ENCODE results near the gene PRRG1.
"Not testable (repeated sequence)": the region's sequence is repeated elsewhere in the genome, so short reads cannot be mapped to it uniquely, and the experiment has no call there.

Gene PRRG1

DNA sequence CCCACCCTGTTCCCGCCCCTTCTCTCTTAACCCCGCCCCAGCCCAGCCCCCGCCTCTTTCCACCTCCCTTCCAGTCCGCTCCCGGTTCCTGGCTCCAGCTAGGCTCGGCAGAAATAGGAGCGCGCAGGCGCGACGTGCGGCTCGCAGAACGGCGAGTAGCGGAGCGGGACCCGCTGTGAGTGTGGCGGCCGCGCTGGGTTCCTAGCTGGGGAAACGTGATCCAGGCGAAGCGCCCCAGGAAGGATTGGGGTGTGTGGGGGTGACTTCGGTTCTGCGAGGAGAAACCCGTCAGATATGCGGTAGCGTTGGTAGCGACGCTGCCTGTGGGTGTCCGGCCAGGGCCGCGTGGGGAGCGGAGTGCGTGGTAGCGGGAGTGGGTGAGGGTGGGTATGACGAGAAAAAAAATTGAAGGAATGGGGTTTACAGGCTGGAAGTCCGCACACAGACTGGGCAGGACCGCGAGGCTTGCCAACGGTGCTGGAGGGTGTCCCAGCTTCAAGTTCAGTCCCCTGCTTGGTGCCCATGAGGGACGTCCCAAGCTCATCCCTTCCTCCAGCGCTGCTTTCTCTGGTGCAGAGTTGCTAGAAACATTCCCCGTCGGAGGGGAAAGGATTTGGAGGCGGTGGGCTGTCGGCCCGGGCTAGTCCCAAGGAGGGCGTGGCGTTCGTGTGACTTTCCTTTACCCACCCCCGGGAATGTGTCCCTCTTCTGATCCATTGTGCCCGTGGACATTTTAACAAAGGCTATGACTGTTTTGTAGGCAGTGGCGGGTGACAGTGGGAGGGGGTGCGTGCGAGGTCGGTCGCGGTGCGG is at the start of gene PRRG1:
Gene PRRG1, plus strand, starts transcription at position 144 of the 813 bp plus-strand sequence. CDS start 56,886 bp downstream, outside the sequence.
- peak; percentile 89 for DNase-seq (ENCODE audit: low read depth, low spot score)

DNA sequence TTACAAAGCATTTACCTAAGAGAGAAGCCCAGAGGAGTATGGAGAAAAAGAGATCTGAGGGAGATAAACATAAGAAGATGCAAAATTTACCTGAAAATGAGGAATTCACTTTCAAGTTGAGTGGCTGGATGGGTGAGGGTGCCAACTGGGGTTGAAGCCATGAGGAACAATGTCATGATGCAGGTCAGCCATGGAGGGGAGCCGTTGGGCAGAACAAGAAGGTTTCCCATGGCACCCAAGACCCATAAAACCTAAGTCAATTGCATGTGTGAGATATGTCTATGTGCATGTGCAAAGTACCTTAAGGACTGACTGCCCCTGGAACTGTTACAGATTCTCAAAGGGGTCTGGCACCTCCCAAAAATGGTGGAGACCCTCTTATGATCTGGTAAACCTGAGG is 46.6 kb upstream of the PRRG1 start:
- peak; percentile 4 for DNase-seq (ENCODE audit: low read depth, low spot score)

DNA sequence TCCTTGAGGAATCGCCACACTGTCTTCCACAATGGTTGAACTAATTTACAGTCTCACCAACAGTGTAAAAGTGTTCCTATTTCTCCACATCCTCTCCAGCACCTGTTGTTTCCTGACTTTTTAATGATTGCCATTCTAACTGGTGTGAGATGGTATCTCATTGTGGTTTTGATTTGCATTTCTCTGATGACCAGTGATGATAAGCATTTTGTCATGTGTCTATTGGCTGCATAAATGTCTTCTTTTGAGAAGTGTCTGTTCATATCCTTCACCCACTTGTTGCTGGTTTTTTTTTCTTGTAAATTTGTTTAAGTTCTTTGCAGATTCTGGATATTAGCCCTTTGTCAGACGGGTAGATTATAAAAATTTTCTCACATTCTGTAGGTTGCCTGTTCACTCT is 43.9 kb upstream of the PRRG1 start:
- DNase-seq (ENCODE audit: low read depth, low spot score): not testable (repeated sequence)

DNA sequence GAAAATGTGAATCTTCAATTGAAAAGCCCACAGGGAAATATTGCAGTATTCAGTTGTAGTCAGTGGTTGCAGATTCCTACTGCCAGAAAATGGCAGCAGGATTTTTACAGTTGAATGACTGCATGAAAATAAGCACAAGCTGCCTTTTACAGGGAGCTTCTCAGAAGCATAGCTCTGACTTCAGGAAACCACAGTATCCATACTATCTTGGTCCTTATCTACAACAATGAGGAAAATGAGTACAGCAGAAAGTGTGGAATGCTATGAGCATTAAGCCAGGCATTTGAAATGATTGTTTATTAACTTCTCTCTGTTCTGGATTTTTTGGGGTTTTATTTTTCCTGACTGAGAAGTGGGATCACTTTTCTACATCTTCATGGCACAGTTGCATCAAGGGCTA is 34.6 kb upstream of the PRRG1 start:
- DNase-seq (ENCODE audit: low read depth, low spot score): peak; percentile 20

DNA sequence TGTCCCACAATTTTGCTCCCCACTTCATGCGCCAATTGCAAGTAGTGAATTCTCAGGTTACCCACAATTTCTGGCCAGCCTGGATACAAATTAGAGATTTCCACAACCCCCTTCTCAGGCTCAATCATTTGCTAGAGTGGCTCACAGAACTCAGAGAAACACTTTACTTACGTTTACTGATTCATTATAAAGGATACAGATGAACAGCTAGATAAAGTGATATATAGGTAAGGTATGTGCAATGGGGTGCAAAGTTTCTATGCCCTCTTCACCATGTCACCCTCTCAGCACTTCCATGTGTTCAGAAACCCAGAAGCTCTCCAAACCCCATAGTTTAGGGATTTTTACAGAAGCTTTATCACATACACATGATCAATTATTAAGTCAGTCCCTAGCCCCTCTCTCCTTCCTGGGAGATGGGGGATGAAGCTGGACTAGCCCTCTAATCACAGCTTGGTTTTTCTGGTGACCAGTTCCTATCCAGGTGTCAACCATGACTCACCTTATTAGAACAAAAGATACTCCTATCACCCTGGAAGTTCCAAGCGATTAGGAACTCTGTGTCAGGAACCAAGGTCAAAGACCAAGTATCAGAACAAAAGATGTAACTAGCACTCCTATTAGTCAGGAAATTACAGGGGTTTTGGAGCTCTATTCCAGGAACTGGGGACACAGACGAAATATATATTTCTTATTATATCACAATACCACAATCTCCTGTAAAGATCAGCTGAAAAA is 33.5 kb upstream of the PRRG1 start:
- no peak for DNase-seq (ENCODE audit: low read depth, low spot score)

DNA sequence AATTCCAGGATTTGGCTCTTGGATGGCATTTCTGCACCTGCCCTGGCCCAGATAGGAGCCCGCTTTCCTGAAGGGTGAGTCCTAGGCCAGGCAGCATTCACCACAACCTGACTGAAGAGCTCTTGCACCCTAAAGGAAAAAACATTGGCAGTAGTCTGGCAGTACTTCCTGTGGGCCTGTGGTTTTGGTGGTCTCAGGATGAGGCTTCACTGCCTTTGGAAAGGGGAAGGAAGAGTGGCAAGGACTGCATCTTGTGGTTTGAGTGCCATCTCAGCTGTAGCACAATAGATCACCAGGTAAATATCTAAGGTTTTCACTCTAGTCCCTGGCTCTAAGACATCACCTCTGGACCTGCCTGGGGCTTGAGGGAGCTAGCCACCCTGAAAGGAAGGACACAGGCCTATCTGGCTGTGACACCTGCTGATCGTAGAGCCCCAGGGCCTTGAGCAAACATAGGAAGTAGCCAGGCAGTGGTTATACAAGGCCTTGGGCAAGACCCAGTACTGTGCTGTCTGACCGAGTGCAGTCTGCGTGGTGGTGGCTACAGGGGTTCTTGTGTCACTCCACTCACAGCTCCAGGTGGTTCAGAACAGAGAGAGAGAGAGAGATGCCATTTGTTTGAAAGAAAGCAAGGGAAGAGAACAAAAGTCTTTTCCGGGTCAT is 28.5 kb upstream of the PRRG1 start:
- no peak for DNase-seq (ENCODE audit: low read depth, low spot score)

DNA sequence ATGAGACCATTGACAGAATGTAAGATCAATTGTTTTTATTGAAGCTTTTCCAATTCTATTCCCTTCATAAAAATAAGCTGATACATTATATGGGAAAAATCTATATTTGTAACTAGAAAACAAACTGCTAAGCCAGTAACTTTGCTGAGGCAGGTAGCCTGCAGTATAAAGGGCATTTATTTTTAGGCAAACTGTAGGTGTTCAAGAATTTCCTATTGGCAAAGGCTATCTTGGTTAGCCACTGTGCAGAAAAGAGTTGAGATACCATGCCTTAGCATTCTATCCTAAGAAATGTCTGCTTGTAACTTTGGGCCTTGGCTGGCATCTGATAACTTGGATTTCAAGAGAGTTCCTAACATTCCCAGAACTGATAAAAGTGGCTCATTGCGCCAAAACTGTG is 18.5 kb upstream of the PRRG1 start:
- DNase-seq (ENCODE audit: low read depth, low spot score): no peak

DNA sequence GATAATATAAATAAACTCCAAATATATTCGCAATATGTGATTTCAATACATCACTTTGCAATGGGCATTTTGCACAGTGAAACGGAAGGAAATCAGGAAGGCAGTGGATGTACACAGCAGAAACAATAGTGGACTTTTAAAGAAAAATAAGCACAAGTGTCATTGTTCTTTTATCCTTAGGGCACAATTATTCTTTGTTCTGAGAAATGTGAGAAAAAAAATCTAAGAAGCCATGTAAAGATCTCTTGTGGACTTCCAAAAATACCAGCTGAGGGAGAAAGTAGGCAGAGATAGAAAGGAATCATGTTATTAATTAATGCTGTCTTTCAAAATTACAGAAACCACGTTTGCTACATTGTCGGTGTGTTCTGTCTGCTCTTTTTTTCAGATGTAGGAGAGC is 17.6 kb upstream of the PRRG1 start:
- no peak for DNase-seq (ENCODE audit: low read depth, low spot score)

DNA sequence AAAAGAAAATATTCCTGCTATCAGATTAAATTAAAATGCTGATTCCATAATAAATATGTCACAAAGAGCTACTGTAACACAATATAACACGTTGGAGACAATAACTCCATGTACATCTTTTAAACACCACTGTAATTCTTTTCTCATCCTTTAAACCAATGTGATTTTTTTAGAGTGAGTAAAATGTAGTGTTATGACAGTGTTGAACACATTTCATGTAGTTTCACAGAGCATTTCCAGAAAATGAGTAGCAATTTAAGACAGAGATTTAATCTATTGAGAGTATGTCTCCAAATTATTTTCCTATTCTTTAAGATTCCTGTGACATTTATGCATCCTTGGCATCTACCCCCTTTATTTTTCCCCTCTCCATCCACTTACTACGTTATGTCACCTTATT is 17.1 kb upstream of the PRRG1 start:
- DNase-seq (ENCODE audit: low read depth, low spot score): no peak

DNA sequence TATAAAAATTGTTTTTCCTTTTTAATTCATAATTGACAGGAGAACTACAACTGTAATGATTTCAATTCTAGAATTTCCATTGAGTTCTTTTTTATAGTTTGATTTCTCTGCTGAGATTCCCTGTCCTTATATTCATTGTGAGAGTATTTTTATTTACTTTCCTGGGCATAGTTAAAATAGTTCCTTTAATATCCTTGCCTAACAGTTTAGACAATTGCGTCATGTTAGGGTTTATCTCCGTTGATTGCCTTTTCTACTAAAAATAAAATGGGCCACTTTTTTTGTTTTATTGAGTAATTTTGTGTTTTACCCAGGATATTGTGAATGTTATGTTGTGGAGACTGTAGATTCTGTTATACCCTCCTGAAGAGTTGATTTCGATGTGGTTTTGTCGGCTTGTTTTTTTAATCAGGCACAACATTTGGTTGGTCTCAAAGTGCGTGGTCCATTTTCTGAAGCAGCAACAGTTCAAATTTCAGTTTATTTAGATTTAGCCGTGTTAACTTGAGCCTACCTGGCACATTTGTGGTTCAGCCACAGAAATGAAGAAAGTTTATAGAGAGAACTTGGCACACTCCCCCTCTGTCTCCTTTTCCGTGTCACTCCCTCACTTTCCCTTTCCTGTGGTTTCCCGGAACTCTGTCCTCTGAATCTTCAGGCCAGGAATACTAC is 16.0 kb upstream of the PRRG1 start:
- no peak for DNase-seq (ENCODE audit: low read depth, low spot score)

DNA sequence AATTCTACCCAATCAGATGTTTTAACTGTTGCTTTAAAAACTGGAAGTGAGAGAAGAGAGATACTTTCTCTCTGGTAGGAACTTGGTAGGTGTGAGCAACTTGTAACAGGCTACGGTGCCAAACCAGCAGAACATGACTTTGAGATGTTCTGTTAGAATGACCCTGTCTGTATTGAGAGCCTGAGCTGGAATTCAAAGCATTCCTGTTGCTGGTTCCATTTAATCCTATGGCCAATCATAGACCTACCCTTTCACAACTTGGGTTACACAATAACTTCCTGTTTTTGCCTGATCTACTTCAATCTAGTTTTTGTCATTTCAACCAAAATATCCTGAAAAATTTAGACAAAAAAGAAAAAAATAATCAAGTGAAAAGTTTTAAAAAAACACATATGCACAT is 1.7 kb upstream of the PRRG1 start:
- DNase-seq (ENCODE audit: low read depth, low spot score): peak; percentile 8

DNA sequence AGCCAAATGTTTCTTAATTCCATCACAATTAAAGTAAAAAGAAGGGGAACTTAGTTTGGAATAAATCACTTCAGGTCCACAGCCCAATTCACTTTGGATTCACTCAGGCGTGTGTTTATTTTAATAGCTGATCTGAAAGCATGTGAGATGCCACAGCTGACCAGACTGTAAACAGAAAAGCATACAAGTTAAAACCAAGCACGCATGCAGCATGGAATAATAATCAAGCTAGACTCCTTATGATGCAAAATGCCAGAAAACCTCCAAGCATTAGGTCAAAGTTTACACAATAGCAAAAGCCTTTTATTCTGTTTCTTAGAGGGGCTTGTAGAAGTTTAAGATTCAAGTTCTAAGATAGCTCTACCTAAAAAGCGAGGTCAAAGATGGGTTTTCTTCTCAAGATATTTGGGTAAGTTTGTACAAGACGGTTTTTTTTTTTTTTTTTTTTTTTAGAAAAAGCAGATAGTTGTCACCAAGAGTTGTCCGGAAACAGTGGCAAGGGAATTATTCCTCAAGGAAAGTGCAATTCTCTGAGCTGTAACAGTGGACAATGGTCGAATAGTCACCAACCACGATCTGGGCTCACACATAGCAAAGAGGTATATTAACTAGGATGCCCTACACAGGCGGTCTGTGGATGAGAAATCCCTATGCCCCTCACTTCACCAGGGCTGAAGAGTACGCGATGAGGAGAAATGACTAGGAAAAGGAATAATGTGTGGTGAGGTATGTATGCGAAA is 763 bp upstream of the PRRG1 start:
- DNase-seq (ENCODE audit: low read depth, low spot score): peak; percentile 51

DNA sequence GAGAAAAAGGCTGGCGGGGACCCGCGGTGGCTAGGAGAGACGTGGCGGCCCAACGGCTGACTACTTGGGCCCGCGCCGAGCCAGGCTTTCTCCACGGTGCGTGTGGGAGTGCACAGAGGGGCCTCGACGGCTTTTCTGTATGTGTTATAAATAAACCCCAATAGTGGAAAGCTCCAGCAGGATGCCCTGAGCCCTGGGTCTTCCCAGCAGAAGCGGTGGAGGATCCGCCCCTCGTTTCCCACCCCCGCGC is 268 bp upstream of the PRRG1 start:
- no peak for DNase-seq (ENCODE audit: low read depth, low spot score)

DNA sequence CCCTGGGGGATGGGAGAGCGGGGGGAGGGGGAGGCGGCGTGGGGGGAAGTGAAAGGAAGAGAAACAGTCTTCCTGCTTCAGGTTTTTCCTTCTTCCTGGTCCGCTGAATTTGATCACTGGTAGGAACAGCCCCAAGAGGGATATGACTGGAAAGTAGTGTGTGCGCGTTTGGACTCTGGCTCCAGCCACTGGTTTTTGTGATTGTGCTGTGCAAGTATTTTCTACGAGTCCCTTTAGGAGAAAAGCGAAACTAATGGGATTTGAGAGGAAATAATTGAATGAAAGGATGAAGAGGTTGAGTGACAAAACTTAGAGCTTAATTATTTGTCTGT is 836 bp downstream of the PRRG1 start:
- peak; percentile 28 for DNase-seq (ENCODE audit: low read depth, low spot score)

DNA sequence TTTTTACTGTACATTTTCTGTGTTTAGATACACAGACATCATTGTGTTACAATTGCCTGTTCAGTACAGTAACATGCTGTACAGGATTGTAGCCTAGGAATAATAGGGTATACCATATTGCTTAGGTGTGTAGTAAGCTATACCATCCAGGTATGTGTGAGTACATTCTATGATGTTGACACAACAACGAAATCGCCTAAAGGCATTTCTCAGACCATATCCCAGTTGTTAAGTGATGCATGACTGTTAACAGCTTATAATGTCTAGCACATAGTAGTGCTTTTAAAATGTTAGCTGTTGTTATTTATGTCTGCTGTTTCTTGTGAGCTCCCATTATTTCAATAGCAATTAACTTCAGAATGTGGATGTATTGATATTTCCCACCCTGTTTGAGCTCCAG is 4.5 kb downstream of the PRRG1 start:
- DNase-seq (ENCODE audit: low read depth, low spot score): no peak

DNA sequence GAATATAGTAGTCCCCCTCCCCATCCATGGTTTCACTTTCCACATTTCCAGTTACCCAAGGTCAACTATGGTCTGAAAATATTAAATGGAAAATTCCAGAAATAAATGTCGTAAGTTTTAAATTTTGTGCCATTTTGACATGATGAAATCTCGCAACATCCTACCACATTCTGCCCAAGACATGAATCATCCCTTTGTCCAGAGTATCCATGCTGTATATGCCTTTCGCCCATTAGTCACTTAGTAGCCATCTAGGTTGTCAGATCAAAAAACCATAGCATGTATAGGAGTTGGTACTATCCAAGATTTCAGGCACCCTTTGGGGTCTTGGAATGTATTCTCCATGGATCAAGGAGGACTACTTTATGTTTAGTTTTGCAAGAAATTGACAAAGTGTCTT is 8.3 kb downstream of the PRRG1 start:
- no peak for DNase-seq (ENCODE audit: low read depth, low spot score)

DNA sequence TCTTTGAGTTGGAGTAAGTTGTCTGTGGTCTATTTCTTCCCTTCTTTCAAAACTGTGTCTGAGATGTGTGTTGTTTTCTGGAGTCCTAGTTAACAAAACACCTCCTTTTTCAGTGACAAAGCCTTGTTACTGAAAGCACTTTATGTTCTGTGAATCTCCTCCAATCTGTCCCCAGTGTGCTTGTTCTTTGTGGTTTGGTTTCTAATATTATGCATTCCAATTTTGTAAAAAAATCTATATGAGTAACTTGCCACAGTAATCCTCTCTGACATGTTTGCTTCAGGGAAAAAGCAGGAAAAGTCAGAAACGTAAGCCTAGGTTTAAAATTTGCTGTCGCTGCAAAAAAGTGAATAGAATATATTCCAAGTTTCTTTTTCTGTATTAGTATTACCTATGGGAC is 12.4 kb downstream of the PRRG1 start:
- DNase-seq (ENCODE audit: low read depth, low spot score): peak; percentile 9

DNA sequence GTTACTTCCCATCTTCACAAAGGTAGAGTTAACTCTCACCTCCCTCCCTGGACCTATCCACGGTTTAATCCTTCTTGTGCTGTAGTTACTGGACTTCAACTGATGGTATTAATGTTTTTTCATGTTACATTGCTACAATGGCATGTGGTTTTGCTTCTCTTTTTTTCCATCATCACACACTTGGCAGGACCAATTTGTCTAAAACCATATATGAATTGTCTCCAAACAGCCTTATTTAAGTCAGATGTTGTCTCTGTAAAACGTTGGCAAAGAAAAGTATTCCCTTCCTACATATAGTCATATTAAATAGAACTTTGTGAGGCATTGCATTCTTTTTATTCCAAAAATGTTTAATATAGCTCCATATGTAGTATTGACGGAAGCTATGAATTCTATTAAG is 15.5 kb downstream of the PRRG1 start:
- DNase-seq (ENCODE audit: low read depth, low spot score): no peak

DNA sequence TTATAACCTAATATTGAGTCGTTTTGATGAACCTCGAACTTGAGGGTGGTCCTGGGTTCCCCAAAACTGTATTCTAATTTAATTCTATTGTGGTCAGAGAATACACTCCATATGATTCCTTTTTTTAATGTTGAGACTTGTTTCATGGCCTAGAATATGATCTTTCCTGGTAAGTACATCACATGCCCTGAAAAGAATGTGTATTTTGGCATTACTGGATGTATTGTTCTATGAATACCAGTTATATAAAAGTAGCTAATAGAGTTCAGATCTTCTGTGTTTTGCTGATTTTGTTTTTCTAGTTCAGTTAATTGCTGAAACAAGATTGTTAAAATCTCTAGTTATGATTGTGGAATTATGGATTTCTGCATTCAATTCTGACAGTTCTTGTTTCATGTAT is 18.8 kb downstream of the PRRG1 start:
- no peak for DNase-seq (ENCODE audit: low read depth, low spot score)

DNA sequence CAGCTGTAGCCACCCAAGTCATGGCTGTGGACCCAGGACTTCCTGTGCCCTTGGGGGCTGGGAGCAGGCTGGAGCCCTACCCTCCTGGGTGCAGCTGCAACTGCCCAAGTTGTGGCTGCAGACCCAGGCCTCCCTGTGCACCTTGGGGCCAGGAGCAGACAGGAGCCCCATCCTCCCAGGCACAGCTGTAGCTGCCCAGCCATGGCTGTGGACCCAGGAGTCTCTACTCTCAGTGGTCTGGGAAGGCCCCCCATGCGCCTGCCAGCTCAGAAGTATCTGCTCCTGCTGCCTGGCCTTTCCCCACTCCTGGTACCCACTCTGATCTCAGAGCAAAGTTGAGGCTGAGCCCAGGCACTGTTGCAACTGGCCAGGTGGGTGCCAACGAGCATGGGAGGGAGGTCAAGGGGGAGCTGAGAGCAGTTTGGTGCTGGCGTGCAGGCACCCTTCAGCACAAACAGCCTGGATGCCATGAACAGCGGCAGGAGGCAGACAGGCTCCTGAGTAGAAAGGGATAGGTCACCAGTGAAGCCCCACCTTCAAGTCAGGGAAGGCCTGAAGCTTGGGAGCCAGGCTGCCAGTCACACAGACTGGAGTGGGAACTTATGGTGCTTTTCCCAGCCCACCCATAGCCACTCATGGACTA is 21.5 kb downstream of the PRRG1 start:
- no peak for DNase-seq (ENCODE audit: low read depth, low spot score)

DNA sequence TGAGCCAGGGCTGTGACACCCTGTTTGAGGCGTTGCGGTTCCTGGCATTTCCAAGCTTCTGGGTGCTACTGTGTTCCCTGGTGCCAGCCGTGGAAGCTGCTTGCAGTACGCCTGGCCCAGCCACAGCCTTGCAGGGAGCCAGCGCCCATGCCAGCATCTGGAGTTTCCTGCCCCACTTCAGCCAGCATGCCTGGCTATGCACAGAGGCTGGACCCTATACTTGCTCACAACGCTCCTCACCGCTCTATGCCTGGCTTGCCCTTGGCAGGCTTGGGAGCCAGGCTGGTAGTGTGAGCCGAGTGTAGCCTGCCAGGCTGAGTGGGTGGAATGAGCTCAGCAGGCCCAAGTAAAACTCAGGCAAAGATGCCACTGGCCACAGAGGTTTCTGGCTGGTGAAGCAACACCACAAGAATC is 22.4 kb downstream of the PRRG1 start:
- peak; percentile 39 for DNase-seq (ENCODE audit: low read depth, low spot score)

Measured in astrocyte of the hippocampus (primary cell).